Measurements from ENCODE around the gene FAN1.

Gene FAN1

GRCh38 chr15:30943654-30944335, 40.1 kb downstream of the FAN1 start:
- TF ChIP-seq CTCF (IDR thresholded peaks at IDR 0.05; ENCODE audit: control insufficient read depth, insufficient read depth, low read depth, low read length, missing control alignments): no peak
- no peak for DNase-seq (ENCODE audit: low read depth)
- H3K4me3 ChIP-seq (ENCODE audit: control insufficient read depth, low read depth, low read length): no peak overlapping the region

DNA sequence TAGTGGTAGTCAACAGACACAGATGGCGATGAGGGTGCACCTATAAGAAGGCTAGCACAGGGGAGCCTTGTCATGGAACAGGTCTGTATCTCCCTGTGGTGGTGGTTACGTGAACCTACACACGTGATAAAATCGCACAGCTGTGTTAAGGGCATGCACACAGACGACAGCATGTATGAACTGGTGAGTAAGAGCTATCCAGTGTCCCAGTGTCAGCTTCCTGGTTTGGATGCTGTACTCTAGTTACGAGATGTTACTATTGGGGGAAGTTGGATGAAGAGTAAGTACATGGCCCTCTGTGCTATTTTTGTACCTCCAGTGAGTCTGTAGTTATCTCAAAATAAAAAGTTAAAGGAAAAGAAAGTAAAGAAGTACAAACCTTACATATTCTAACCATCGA, 49.5 kb downstream of the FAN1 start:
- no peak overlapping the region for H3K4me3 ChIP-seq (ENCODE audit: control insufficient read depth, low read depth, low read length)
- DNase-seq (ENCODE audit: low read depth): no peak
- no peak for TF ChIP-seq CTCF (IDR thresholded peaks at IDR 0.05; ENCODE audit: control insufficient read depth, insufficient read depth, low read depth, low read length, missing control alignments)

DNA sequence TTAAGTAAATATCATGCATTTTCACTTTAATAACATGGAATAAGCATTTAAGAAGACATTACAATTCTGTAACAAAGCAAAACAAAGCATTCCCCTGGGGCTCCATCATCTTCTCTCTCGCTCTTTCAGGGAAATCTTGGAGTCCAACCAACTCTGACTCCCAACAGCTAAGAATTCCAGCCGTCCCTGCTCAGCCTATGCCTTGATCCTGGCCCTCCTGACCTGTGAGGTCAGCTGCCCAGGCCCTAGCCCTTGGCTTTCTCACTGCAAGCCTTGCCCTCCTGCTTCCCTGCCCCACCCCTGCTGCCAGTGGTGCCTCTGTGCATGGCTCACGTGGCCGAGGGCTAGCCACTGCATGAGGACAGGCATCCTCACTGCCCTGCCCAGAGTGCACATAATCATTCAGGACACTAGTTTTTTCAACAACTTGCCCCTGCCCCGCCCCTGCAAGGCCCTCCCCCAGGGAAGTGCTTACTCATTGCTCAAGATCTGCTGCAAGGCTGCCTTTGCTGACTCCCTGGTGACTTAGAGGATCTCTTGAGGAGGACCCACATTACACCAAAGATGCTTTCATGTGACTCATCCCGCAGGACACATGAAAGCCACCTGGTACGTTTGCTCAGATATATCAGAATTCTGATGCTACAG, 50.1 kb downstream of the FAN1 start:
- no peak overlapping the region for H3K4me3 ChIP-seq (ENCODE audit: control insufficient read depth, low read depth, low read length)
- TF ChIP-seq CTCF (IDR thresholded peaks at IDR 0.05; ENCODE audit: control insufficient read depth, insufficient read depth, low read depth, low read length, missing control alignments): no peak
- peak; percentile 64 for DNase-seq (ENCODE audit: low read depth)

- no peak overlapping the region for H3K4me3 ChIP-seq (ENCODE audit: control insufficient read depth, low read depth, low read length)
- no peak for TF ChIP-seq CTCF (IDR thresholded peaks at IDR 0.05; ENCODE audit: control insufficient read depth, insufficient read depth, low read depth, low read length, missing control alignments)
- no peak for DNase-seq (ENCODE audit: low read depth)
Observed at GRCh38 chr15:30954674-30955073, 51.0 kb downstream of the FAN1 start.

DNA sequence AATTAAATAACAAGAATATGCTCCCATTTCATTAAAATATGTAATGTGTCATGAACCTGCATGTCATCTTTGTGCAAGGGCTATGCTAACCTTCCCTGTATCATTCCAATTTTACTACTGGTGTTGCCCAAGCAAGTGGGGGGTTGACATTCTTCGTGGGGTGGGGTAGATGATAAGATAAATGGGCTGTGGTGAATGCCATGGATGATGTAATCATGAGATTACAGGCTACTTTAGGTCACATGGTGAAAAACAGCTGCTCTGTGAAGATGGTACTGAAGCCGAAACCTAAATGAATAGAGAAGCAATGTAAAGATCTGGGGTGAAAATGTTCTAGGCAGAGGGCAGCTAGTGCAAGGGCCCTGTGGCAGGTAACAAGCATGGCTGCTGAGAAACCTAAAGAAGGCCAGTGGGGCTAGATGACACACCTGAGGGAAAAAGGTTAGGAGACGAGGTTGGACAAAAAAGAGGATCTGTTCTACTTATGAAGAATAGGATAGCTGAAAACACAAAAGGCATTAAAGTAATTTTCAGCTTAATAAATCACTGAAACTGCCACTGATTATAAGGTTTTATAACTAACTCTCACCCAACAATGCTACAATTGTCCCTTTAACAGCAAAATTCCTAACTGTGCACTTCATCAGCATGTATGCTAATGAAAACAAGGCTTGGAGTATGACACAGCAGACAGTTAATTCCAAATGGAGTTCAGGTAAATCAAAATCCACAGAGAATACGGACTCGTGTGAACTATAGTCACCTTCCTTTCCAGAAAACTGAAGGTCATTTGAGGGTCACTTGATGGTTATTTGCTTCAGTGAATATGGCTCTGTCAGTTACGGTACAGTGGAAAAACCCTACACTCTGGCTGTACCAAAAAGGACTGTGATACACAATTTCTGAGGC, 52.8 kb downstream of the FAN1 start:
- TF ChIP-seq CTCF (IDR thresholded peaks at IDR 0.05; ENCODE audit: control insufficient read depth, insufficient read depth, low read depth, low read length, missing control alignments): no peak
- peak; percentile 4 for DNase-seq (ENCODE audit: low read depth)
- no peak overlapping the region for H3K4me3 ChIP-seq (ENCODE audit: control insufficient read depth, low read depth, low read length)

DNA sequence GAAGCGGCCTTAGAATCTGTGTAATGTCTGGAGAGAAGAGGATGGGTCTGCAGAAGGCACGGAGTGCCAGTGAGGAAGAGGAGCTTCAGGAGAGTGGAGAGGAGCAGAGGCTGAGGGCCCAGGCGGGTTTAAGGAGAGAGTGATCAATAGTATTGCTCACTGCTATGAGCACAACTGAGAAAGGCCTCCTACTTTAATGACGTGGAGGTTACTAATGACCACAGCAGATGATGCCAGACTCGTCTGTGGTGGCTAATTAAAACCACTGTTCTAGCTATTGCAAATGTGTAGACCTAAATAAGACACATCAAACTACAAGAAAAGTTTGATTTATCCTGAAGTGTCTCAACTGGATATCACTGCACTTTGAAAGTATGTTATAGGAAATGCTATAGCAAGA, 54.5 kb downstream of the FAN1 start:
- TF ChIP-seq CTCF (IDR thresholded peaks at IDR 0.05; ENCODE audit: control insufficient read depth, insufficient read depth, low read depth, low read length, missing control alignments): no peak
- DNase-seq (ENCODE audit: low read depth): no peak
- H3K4me3 ChIP-seq (ENCODE audit: control insufficient read depth, low read depth, low read length): no peak overlapping the region

Measured in AG09309 (cell line).